ENCODE data around the gene SERPINB13.

The SERPINB13 gene

DNA sequence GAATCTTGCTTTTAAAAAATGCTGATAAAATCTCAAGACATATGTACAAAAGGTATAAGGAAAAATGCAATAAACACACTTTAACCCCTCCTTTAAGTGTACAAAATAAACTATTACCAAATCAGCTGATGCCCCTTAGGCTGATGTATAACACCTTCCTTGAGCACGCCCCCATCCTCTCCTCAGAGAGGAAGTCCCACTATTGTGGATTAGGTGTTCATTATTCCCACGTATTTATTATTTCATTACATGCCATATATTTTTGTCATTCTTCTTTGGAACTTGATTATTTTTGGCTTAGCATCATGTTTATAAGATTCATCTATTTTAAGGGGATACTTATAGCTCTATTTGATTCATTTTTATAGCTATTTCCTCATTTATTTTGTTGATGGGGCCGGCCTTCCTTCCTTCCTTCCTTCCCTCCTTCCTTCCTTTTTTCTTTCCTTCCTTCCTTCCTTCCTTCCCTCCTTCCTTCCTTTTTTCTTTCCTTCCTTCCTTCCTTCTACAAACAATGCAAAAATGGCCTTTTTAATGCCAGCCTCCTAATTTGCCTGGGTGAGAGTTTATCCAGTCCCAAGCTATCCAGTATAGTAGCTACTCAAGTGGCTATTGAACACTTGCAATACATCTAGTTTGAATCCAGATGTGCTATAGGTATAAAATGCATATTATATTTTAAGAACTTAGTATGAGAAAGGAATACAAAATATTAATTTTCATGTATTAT lies 4.0 kb downstream of the SERPINB13 start:
- H3K79me2 ChIP-seq (ENCODE audit: insufficient read depth, low read length): no peaks in the 10 kb centered on the region
- no peak for TF ChIP-seq EZH2 (IDR thresholded peaks at IDR 0.05; ENCODE audit: borderline replicate concordance, low read depth, low read length, severe bottlenecking)
- TF ChIP-seq, protein P1, sequence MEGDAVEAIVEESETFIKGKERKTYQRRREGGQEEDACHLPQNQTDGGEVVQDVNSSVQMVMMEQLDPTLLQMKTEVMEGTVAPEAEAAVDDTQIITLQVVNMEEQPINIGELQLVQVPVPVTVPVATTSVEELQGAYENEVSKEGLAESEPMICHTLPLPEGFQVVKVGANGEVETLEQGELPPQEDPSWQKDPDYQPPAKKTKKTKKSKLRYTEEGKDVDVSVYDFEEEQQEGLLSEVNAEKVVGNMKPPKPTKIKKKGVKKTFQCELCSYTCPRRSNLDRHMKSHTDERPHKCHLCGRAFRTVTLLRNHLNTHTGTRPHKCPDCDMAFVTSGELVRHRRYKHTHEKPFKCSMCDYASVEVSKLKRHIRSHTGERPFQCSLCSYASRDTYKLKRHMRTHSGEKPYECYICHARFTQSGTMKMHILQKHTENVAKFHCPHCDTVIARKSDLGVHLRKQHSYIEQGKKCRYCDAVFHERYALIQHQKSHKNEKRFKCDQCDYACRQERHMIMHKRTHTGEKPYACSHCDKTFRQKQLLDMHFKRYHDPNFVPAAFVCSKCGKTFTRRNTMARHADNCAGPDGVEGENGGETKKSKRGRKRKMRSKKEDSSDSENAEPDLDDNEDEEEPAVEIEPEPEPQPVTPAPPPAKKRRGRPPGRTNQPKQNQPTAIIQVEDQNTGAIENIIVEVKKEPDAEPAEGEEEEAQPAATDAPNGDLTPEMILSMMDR (IDR thresholded peaks at IDR 0.05; ENCODE audit: borderline replicate concordance, extremely low read depth, low read length, poor library complexity, severe bottlenecking): no peak

DNA sequence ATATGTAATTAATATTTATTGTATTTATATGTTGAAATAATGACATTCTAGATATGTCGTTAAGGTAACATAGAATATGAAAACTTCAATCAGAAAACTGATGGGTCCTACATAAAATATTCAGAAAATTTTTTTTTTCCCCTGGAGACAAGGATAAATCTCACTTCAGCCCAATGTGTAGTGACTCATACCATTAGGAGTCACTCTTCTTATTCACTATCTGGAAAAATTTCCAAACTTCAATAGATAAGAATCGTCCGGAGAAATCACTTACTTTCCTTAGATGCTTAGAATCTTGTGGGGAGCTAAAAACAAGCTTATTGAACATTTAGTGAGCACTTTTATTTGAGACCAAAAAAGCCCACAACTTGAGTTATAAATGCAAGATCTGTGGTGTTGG lies 4.6 kb downstream of the SERPINB13 start:
- Histone ChIP-seq H3K27me3 (ENCODE audit: insufficient read depth, low read length, poor library complexity) (peaks cover 3% of the 10 kb centered on the region), H3K79me2 (ENCODE audit: insufficient read depth, low read length) (no peaks in the 10 kb centered on the region), H2AFZ (ENCODE audit: low read depth, low read length) (no peak overlapping the region), H4K20me1 (ENCODE audit: insufficient read depth, low read length) (no peaks in the 10 kb centered on the region), H3K4me2 (ENCODE audit: insufficient read depth, low read length) (no peak overlapping the region), H3K9ac (ENCODE audit: low read depth, low read length) (no peak overlapping the region), H3K9me3 (ENCODE audit: insufficient read depth, low read length, severe bottlenecking) (no peaks in the 10 kb centered on the region), H3K36me3 (ENCODE audit: insufficient read depth, low read length) (no peaks in the 10 kb centered on the region), H3K4me1 (ENCODE audit: insufficient read depth, low read length) (no peaks in the 10 kb centered on the region), H3K27ac (ENCODE audit: low read length) (no peak overlapping the region), H3K4me3 (ENCODE audit: low read depth in 1 of 2, low read length in 2 of 2) (no peak overlapping the region)
- ATAC-seq (ENCODE audit: insufficient read depth, low read depth) (no peak), DNase-seq (no peak)
- TF ChIP-seq, protein P1 (IDR thresholded peaks at IDR 0.05; ENCODE audit: borderline replicate concordance, extremely low read depth, low read length, poor library complexity, severe bottlenecking): no peak

More for the DNA sequence above, 4.0 kb downstream of the SERPINB13 start:
- no peaks in the 10 kb centered on the region for H3K9me3 ChIP-seq (ENCODE audit: insufficient read depth, low read length, severe bottlenecking)
- H3K9ac ChIP-seq (ENCODE audit: low read depth, low read length): no peak overlapping the region
- H2AFZ ChIP-seq (ENCODE audit: low read depth, low read length): no peak overlapping the region
- no peak overlapping the region for H3K4me2 ChIP-seq (ENCODE audit: insufficient read depth, low read length)
- ATAC-seq (ENCODE audit: insufficient read depth, low read depth) (no peak), DNase-seq (no peak)
- no peak overlapping the region for H3K27ac ChIP-seq (ENCODE audit: low read length)
- H4K20me1 ChIP-seq (ENCODE audit: insufficient read depth, low read length): no peaks in the 10 kb centered on the region
- peaks cover 3% of the 10 kb centered on the region for H3K27me3 ChIP-seq (ENCODE audit: insufficient read depth, low read length, poor library complexity)
- no peaks in the 10 kb centered on the region for H3K36me3 ChIP-seq (ENCODE audit: insufficient read depth, low read length)
- no peak overlapping the region for H3K4me3 ChIP-seq (ENCODE audit: low read depth in 1 of 2, low read length in 2 of 2)
- H3K4me1 ChIP-seq (ENCODE audit: insufficient read depth, low read length): no peaks in the 10 kb centered on the region

DNA sequence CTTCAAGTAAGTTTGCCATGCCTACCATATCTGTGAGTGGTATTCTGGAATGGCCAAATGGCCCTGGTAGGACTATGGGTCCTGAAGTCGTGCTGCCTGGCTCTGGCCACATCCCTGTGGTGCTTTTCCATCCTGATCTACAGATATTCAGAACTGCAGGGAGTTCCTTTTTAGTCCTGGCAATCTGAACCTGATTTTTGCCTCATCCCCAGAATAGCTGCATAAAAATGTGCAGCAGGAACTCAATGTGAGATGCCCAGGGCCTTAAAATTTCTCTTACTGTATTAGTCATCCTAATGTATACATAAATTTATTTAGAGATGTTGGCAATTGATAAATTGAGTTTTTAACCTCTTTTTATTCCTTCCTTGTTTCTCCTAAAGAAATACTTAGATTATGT lies 5.3 kb downstream of the SERPINB13 start:
- H3K4me3 ChIP-seq (ENCODE audit: low read depth in 1 of 2, low read length in 2 of 2): no peak overlapping the region
- H3K4me1 ChIP-seq (ENCODE audit: insufficient read depth, low read length): no peaks in the 10 kb centered on the region
- no peaks in the 10 kb centered on the region for H3K9me3 ChIP-seq (ENCODE audit: insufficient read depth, low read length, severe bottlenecking)
- no peak overlapping the region for H2AFZ ChIP-seq (ENCODE audit: low read depth, low read length)
- H3K27me3 ChIP-seq (ENCODE audit: insufficient read depth, low read length, poor library complexity): peaks cover 8% of the 10 kb centered on the region
- no peak overlapping the region for H3K9ac ChIP-seq (ENCODE audit: low read depth, low read length)
- no peak for DNase-seq
- no peaks in the 10 kb centered on the region for H4K20me1 ChIP-seq (ENCODE audit: insufficient read depth, low read length)
- no peak overlapping the region for H3K27ac ChIP-seq (ENCODE audit: low read length)
- no peak overlapping the region for H3K4me2 ChIP-seq (ENCODE audit: insufficient read depth, low read length)
- TF ChIP-seq EZH2 (IDR thresholded peaks at IDR 0.05; ENCODE audit: borderline replicate concordance, low read depth, low read length, severe bottlenecking): no peak
- TF ChIP-seq, protein P1 (IDR thresholded peaks at IDR 0.05; ENCODE audit: borderline replicate concordance, extremely low read depth, low read length, poor library complexity, severe bottlenecking): no peak
- no peaks in the 10 kb centered on the region for H3K79me2 ChIP-seq (ENCODE audit: insufficient read depth, low read length)
- ATAC-seq (ENCODE audit: insufficient read depth, low read depth): no peak
- no peaks in the 10 kb centered on the region for H3K36me3 ChIP-seq (ENCODE audit: insufficient read depth, low read length)

Data from DND-41 (cell line).